H1 (cell line): ENCODE measurements around the gene ENKD1. TPM values are rescaled to one million over a fixed set of nuclear protein-coding genes. Genes with fewer than 3 reads are reported as not detected.
A peak's percentile ranks its signal among the peaks of the same experiment; 100 is the strongest.

Source experiments
- CTCF ChIA-PET: fragments of 300-600 bp; sonication (Branson Sonifier 250); formaldehyde crosslinking; loops from one replicate; lab custom pipeline; 2021; ENCODE audit not compliant: partially characterized antibody; lab: Charles Lee
- POLR2A ChIA-PET: fragments of 300-600 bp; sonication (Branson Sonifier 250); formaldehyde crosslinking; loops from one replicate; lab custom pipeline; 2021; ENCODE audit warnings: inconsistent platforms; ENCODE audit not compliant: partially characterized antibody; lab: Charles Lee
- DNase-seq, 2 experiments: peaks; one replicate each; pipeline versions ENCODE4 v3.0.0 to v3.0.0-alpha.2; 2010 to 2022; ENCODE audit warnings: low spot score in 2 of 2, low read depth in 1 of 2, mixed read lengths in 1 of 2
- FAIRE-seq: peaks from 2 replicates; lab custom pipeline; 2011; peaks lifted over from hg19 to GRCh38; lab: Jason Lieb, UNC
- H2AFZ ChIP-seq: 2 replicates; pipeline ENCODE4 v1.8.1; 2012; ENCODE audit warnings: low read length, inconsistent platforms
- H2AK5ac ChIP-seq: 2 replicates; pipeline ENCODE4 v1.6.1; 2013; ENCODE audit warnings: low read depth, low read length
- H2BK120ac ChIP-seq: replicated peaks from 2 replicates; pipeline ENCODE3; 2013; ENCODE audit warnings: low read depth, low read length, inconsistent platforms
- H2BK12ac ChIP-seq: 2 replicates; pipeline ENCODE4 v1.6.1; 2013; ENCODE audit warnings: low read depth, low read length
- H2BK15ac ChIP-seq: 2 replicates; pipeline ENCODE4 v1.6.1; 2013; ENCODE audit warnings: low read length
- H2BK20ac ChIP-seq: 2 replicates; pipeline ENCODE4 v1.6.1; 2013; ENCODE audit warnings: low read length
- H2BK5ac ChIP-seq: 2 replicates; pipeline ENCODE4 v1.6.1; 2013; ENCODE audit warnings: low read depth, low read length
- H3K14ac ChIP-seq: 2 replicates; pipeline ENCODE4 v1.6.1; 2013; ENCODE audit warnings: inconsistent platforms; ENCODE audit not compliant: insufficient read length
- H3K18ac ChIP-seq: 2 replicates; pipeline ENCODE4 v1.6.1; 2013; ENCODE audit warnings: low read length; ENCODE audit errors: extremely low read depth
- H3K23ac ChIP-seq: 2 replicates; pipeline ENCODE4 v1.6.1; 2013; ENCODE audit warnings: inconsistent platforms; ENCODE audit not compliant: insufficient read length
- H3K23me2 ChIP-seq: 2 replicates; pipeline ENCODE4 v1.6.1; 2013; ENCODE audit warnings: low read depth, low read length
- H3K27ac ChIP-seq: 2 replicates; pipeline ENCODE4 v1.6.1; 2011; ENCODE audit warnings: low read depth, low read length, inconsistent platforms
- H3K27me3 ChIP-seq, 4 experiments: replicated peaks in 1 of 4; 1 replicate in 1 of 4; 2 replicates in 3 of 4; pipeline versions ENCODE4 v1.6.1 to v1.8.1; 2011 to 2013; ENCODE audit warnings: low read length in 3 of 4, mild to moderate bottlenecking in 3 of 4, inconsistent platforms in 2 of 4, mixed read lengths in 2 of 4, moderate library complexity in 1 of 4; ENCODE audit not compliant: control insufficient read depth in 3 of 4, insufficient read depth in 3 of 4; ENCODE audit errors: extremely low read depth in 1 of 4
- H3K36me3 ChIP-seq, 4 experiments: 2 replicates each; pipeline versions ENCODE4 v1.6.1 to v1.8.1; 2011 to 2013; ENCODE audit warnings: mild to moderate bottlenecking in 4 of 4, low read length in 3 of 4, moderate library complexity in 2 of 4, control low read depth in 1 of 4, inconsistent platforms in 1 of 4; ENCODE audit not compliant: insufficient read depth in 4 of 4, control insufficient read depth in 2 of 4
- H3K4ac ChIP-seq: replicated peaks from 2 replicates; pipeline ENCODE3; 2013; ENCODE audit warnings: low read length, low read depth, mixed read lengths, inconsistent platforms; ENCODE audit not compliant: insufficient read length
- H3K4me1 ChIP-seq, 4 experiments: replicated peaks in 1 of 4; 1 replicate in 1 of 4; 2 replicates in 3 of 4; pipeline versions ENCODE4 v1.6.1 to v1.8.1; 2011 to 2013; ENCODE audit warnings: low read length in 3 of 4, inconsistent platforms in 2 of 4, mixed read lengths in 1 of 4; ENCODE audit not compliant: insufficient read depth in 4 of 4, control insufficient read depth in 3 of 4
- H3K4me2 ChIP-seq, 2 experiments: 2 replicates each; pipeline versions ENCODE4 v1.6.1 to v1.8.1; 2011 to 2013; ENCODE audit warnings: low read depth in 2 of 2, low read length in 2 of 2, control low read depth in 1 of 2, inconsistent platforms in 1 of 2, mild to moderate bottlenecking in 1 of 2; ENCODE audit not compliant: insufficient read depth in 1 of 2
- H3K4me3 ChIP-seq, 4 experiments: fragments of 200-600, 300-600 bp in 1 of 4; sonication (generic), shearing (Covaris generic), sonication (Bioruptor Twin) in 1 of 4; 2 replicates each; pipeline versions ENCODE4 v1.5.1 to v1.8.1; 2011 to 2016; ENCODE audit warnings: low read length in 4 of 4, low read depth in 3 of 4, control low read depth in 2 of 4, inconsistent platforms in 2 of 4, mild to moderate bottlenecking in 2 of 4, mixed read lengths in 1 of 4, moderate library complexity in 1 of 4; ENCODE audit not compliant: insufficient read depth in 2 of 4; ENCODE audit errors: extremely low read depth in 1 of 4
- H3K56ac ChIP-seq: replicated peaks from 2 replicates; pipeline ENCODE3; 2013; ENCODE audit warnings: low read depth, mild to moderate bottlenecking, mixed read lengths, low read length, inconsistent platforms; ENCODE audit not compliant: insufficient read length
- H3K79me1 ChIP-seq: 2 replicates; pipeline ENCODE4 v1.6.1; 2013; ENCODE audit warnings: low read depth, low read length, control low read depth
- H3K79me2 ChIP-seq, 2 experiments: 2 replicates each; pipeline versions ENCODE4 v1.6.1 to v1.8.1; 2012 to 2013; ENCODE audit warnings: low read length in 2 of 2, mild to moderate bottlenecking in 2 of 2, inconsistent platforms in 1 of 2; ENCODE audit not compliant: insufficient read depth in 2 of 2, control insufficient read depth in 1 of 2
- H3K9ac ChIP-seq, 4 experiments: replicated peaks in 1 of 4; 1 replicate in 1 of 4; 2 replicates in 3 of 4; pipeline versions ENCODE4 v1.6.1 to v1.8.1; 2011 to 2013; ENCODE audit warnings: low read depth in 3 of 4, low read length in 3 of 4, control low read depth in 2 of 4, mild to moderate bottlenecking in 2 of 4, moderate library complexity in 2 of 4, inconsistent platforms in 1 of 4; ENCODE audit errors: extremely low read depth in 1 of 4
- H3K9me3 ChIP-seq, 2 experiments: 2 replicates each; pipeline versions ENCODE4 v1.6.1 to v1.8.1; 2012 to 2013; ENCODE audit warnings: mild to moderate bottlenecking in 2 of 2, moderate library complexity in 2 of 2, control low read depth in 1 of 2, inconsistent platforms in 1 of 2, low read depth in 1 of 2, low read length in 1 of 2, mixed read lengths in 1 of 2; ENCODE audit not compliant: insufficient read depth in 2 of 2
- H4K20me1 ChIP-seq, 2 experiments: replicated peaks in 1 of 2; 2 replicates each; pipeline versions ENCODE3 to v1.8.1; 2011 to 2013; ENCODE audit warnings: inconsistent platforms in 2 of 2, low read length in 2 of 2, mild to moderate bottlenecking in 1 of 2; ENCODE audit not compliant: insufficient read depth in 2 of 2, control insufficient read depth in 1 of 2
- H4K5ac ChIP-seq: 2 replicates; pipeline ENCODE4 v1.6.1; 2013; ENCODE audit warnings: low read length, low read depth, mixed read lengths, inconsistent platforms; ENCODE audit not compliant: insufficient read length
- H4K8ac ChIP-seq: 2 replicates; pipeline ENCODE4 v1.8.0; 2013; ENCODE audit warnings: mild to moderate bottlenecking, moderate library complexity, low read length, inconsistent platforms; ENCODE audit not compliant: insufficient read depth; ENCODE audit errors: extremely low read depth
- H4K91ac ChIP-seq: replicated peaks from 2 replicates; pipeline ENCODE3; 2013; ENCODE audit warnings: low read length, mixed read lengths, inconsistent platforms; ENCODE audit not compliant: insufficient read length
- ATF3 ChIP-seq: IDR thresholded peaks from 2 replicates; pipeline ENCODE4 v1.6.1; 2011; ENCODE audit warnings: low read depth, mild to moderate bottlenecking, low read length; ENCODE audit not compliant: insufficient read depth
- BACH1 ChIP-seq: IDR thresholded peaks from 2 replicates; pipeline ENCODE4 v1.6.1; 2012; ENCODE audit warnings: low read length, improper control_type of control experiment
- CTCF ChIP-seq, 3 experiments: IDR thresholded peaks; 1 replicate in 2 of 3; 2 replicates in 1 of 3; pipeline versions ENCODE4 v1.5.1 to v1.6.1; 2011; ENCODE audit warnings: low read length in 3 of 3, mild to moderate bottlenecking in 3 of 3, inconsistent platforms in 2 of 3, low read depth in 1 of 3, moderate library complexity in 1 of 3; ENCODE audit not compliant: insufficient read depth in 1 of 3; ENCODE audit errors: control extremely low read depth in 1 of 3
- E2F6 ChIP-seq: IDR thresholded peaks from 2 replicates; pipeline ENCODE4 v1.6.1; 2012; ENCODE audit warnings: inconsistent platforms
- FOSL1 ChIP-seq: IDR thresholded peaks from 2 replicates; pipeline ENCODE4 v1.6.1; 2011; ENCODE audit warnings: mild to moderate bottlenecking, low read depth, low read length, moderate library complexity; ENCODE audit not compliant: insufficient read depth
- KDM4A ChIP-seq: IDR thresholded peaks from one replicate; pipeline ENCODE4 v1.7.1; 2012; ENCODE audit warnings: low read depth, mild to moderate bottlenecking, moderate library complexity, low read length, inconsistent platforms; ENCODE audit not compliant: severe bottlenecking
- SAP30 ChIP-seq: fragments of 300-600 bp; sonication (generic); IDR thresholded peaks from 2 replicates; pipeline ENCODE4 v1.7.1; 2012; ENCODE audit warnings: low read length, moderate library complexity, mild to moderate bottlenecking, inconsistent platforms; ENCODE audit not compliant: insufficient read depth, insufficient replicate concordance
- WGBS, 2 experiments: shearing (Covaris generic) in 1 of 2; methylation state at CpG; one replicate each; pipeline versions ENCODE4 v1.1.6 to v1.1.7; 2013 to 2015; ENCODE audit warnings: low lambda C conversion rate in 2 of 2, mixed read lengths in 2 of 2, inconsistent platforms in 1 of 2, low coverage in 1 of 2, missing lambda C conversion rate in 1 of 2; ENCODE audit not compliant: insufficient replicate concordance in 2 of 2, insufficient coverage in 1 of 2, insufficient read length in 1 of 2; ENCODE audit errors: extremely low coverage in 1 of 2, missing lambda C conversion rate in 1 of 2; 5-methylcytosine and 5-hydroxymethylcytosine counted together
- polyA plus RNA-seq, 7 experiments: library from polyadenylated mRNA; depleted of rRNA in 3 of 7; stranded (reverse) in 5 of 7; unstranded in 2 of 7; fragments of >200 nt in 5 of 7; fragments of 200-250 nt in 2 of 7; gene quantifications; 1 replicate in 5 of 7; 2 replicates in 1 of 7; 4 replicates in 1 of 7; pipeline versions ENCODE4 v1.2.1 to v1.2.3, GENCODE V29; 2011 to 2013; ENCODE audit warnings: missing spikeins in 2 of 7, mixed read lengths in 2 of 7
- total RNA-seq: library from RNA; stranded (reverse); fragmentation: NEBNext Ultra II Directional; extraction: Animal tissue kit (Norgen Biotek cat#: 25700); gene quantifications from 2 replicates; pipeline ENCODE4 v1.2.1, GENCODE V29; 2021

The ENKD1 gene
- total and polyA plus RNA-seq, 2 of the 8 experiments (the other 6 are each of a cell fraction or from before 2014, with no cell fraction given) = 12.9 to 16.1 TPM

- H2AK5ac ChIP-seq = no peak overlapping the region
- peak overlapping the region; percentile 64 to 96 for H3K4me2 ChIP-seq
- no peak for DNase-seq
- H4K5ac ChIP-seq = no peak overlapping the region
- H2BK120ac ChIP-seq = no peak overlapping the region
- H3K23me2 ChIP-seq = peaks cover 5% of the 10 kb centered on the region; the same call in 1 of the 2 replicates
- no peak overlapping the region for H2BK12ac ChIP-seq
- no peak overlapping the region for H3K23ac ChIP-seq
- FAIRE-seq = no peak
- H4K8ac ChIP-seq = no peak overlapping the region
- CTCF ChIA-PET = interaction anchor here (0.7 to 18.0 kb wide), 9 partner anchors 9 to 143 kb away, joined by 3 to 202 read pairs (median 4); partner anchors contain the start of genes ACD, C16orf86, ENKD1 and PARD6A
- no peak overlapping the region for H3K56ac ChIP-seq
- WGBS, 2 experiments = 4% methylated on average over 52 of the region's 68 CpGs; no CpG with 5 or more reads in 1 of the 2 experiments
- H4K91ac ChIP-seq = no peak overlapping the region
- H3K27me3 ChIP-seq = peaks cover 0 to 23% (median 17%) of the 10 kb centered on the region in 4 experiments; a peak in 4 of 7 replicates
- no peak overlapping the region for H2BK15ac ChIP-seq
- no peak overlapping the region for H3K27ac ChIP-seq
- no peak overlapping the region for H2AFZ ChIP-seq
- POLR2A ChIA-PET = interaction anchor here (1.7 kb wide), 1 partner anchor 115 kb away, joined by 4 read pairs; no protein-coding TSS in a partner anchor
- peak overlapping the region; percentile 23 for H3K4ac ChIP-seq
- H3K14ac ChIP-seq = no peak overlapping the region
- peaks cover 5 to 15% of the 10 kb centered on the region in 2 experiments for H4K20me1 ChIP-seq
- no peaks in the 10 kb centered on the region for H3K9me3 ChIP-seq
- no peak overlapping the region for H2BK5ac ChIP-seq
- H3K79me1 ChIP-seq = no peaks in the 10 kb centered on the region; the same call in 1 of the 2 replicates
- no peaks in the 10 kb centered on the region for H3K79me2 ChIP-seq
- H2BK20ac ChIP-seq = no peak overlapping the region
- H3K4me1 ChIP-seq = peaks cover 0 to 18% (median 5%) of the 10 kb centered on the region in 4 experiments; a peak in 5 of 7 replicates
- H3K36me3 ChIP-seq = peaks cover 0 to 4% (median 2%) of the 10 kb centered on the region in 4 experiments; a peak in 1 of 8 replicates
- no peak overlapping the region for H3K18ac ChIP-seq
- H3K4me3 ChIP-seq = peak overlapping the region; percentile 47 to 76 (median 58)
- H3K9ac ChIP-seq = no peak overlapping the region; a peak in 2 of 7 replicates
- no peak for TF ChIP-seq FOSL1
- TF ChIP-seq E2F6 = no peak
- no peak for TF ChIP-seq ATF3
- TF ChIP-seq KDM4A = peak; percentile 39
- TF ChIP-seq CTCF (IDR thresholded peaks at IDR 0.05; ENCODE audit: control extremely low read depth in 1 of 3, insufficient read depth in 1 of 3, low read depth in 1 of 3, low read length in 3 of 3) = peak; percentile 14 to 40 (median 24); a peak in 3 of 4 replicates
- no peak for TF ChIP-seq SAP30
- peak; percentile 39; the same call in 1 of the 2 replicates for TF ChIP-seq BACH1
Observed at GRCh38 chr16:67653128-67653788, 13.3 kb downstream of the ENKD1 start.
